GM10266 (cell line): ENCODE measurements around the gene EXT2.

Experiments used
- DNase-seq: peaks from one replicate; pipeline ENCODE4 v3.0.0; 2012; ENCODE audit errors: extremely low spot score
- CTCF ChIP-seq: IDR thresholded peaks from 2 replicates; pipeline ENCODE4 v1.5.1; 2012; ENCODE audit warnings: mild to moderate bottlenecking, low read depth; ENCODE audit not compliant: control insufficient read depth, insufficient read depth; ENCODE audit errors: missing control alignments

Gene EXT2

GRCh38 chr11:44058275-44058674, 37.2 kb upstream of the EXT2 start:
- no peak for DNase-seq
- TF ChIP-seq CTCF: no peak

GRCh38 chr11:44065161-44065661, 30.3 kb upstream of the EXT2 start:
- DNase-seq: no peak
- TF ChIP-seq CTCF: no peak

- TF ChIP-seq CTCF: peak; percentile 81
- peak; percentile 82 for DNase-seq
Observed at GRCh38 chr11:44065841-44066731, 29.4 kb upstream of the EXT2 start, which contains the start of gene ACCS. Gene ACCS, plus strand, starts transcription at chr11:44066270. Its CDS starts 1,358 bp downstream, at chr11:44067628.

- DNase-seq: no peak
- TF ChIP-seq CTCF: no peak
Observed at GRCh38 chr11:44066732-44067141, 28.7 kb upstream of the EXT2 start.

- no peak for TF ChIP-seq CTCF
- DNase-seq: no peak
Observed at GRCh38 chr11:44067266-44067665, 28.2 kb upstream of the EXT2 start.

- no peak for TF ChIP-seq CTCF
- no peak for DNase-seq
Observed at GRCh38 chr11:44068180-44068579, 27.3 kb upstream of the EXT2 start.

- DNase-seq: no peak
- TF ChIP-seq CTCF: no peak
Observed at GRCh38 chr11:44071157-44071556, 24.3 kb upstream of the EXT2 start.
